ENCODE data around the gene TCF7L2. TPM values are rescaled to one million over a fixed set of nuclear protein-coding genes. Genes with fewer than 3 reads are reported as not detected.

TCF7L2 gene
- total RNA-seq, 2 donors from 2014 or later: 9.1 to 25.7 TPM

- TF ChIP-seq POLR2A (IDR thresholded peaks at IDR 0.05) (peak in 1 of 3 donors; percentile 9), CTCF (IDR thresholded peaks at IDR 0.05) (no peak)
- H3K36me3 ChIP-seq (replicated peaks in 1 of 2; ENCODE audit: insufficient read depth in 1 of 2, low read depth in 2 of 2): no peaks in the 10 kb centered on the region
- no peak overlapping the region for H3K4me3 ChIP-seq
- H3K27me3 ChIP-seq: no peaks in the 10 kb centered on the region
- peaks cover 13% of the 10 kb centered on the region for H3K4me1 ChIP-seq
- DNase-seq: peak; percentile 25 to 87 (median 50)
- intact Hi-C loops (cut with DNase I): no loop called here
- H3K9me3 ChIP-seq: no peaks in the 10 kb centered on the region
- H3K27ac ChIP-seq: peak overlapping the region in 3 of 4 donors; percentile 44 to 68 (median 52)
- ATAC-seq: peak; percentile 63
- WGBS, 2 donors: 75 to 85% methylated on average over 17 to 23 of the region's 23 CpGs
Measured at GRCh38 chr10:113073549-113074189, 123.6 kb downstream of the TCF7L2 start.

- no peak overlapping the region for H3K27ac ChIP-seq
- intact Hi-C loops (cut with DNase I): no loop called here
- H3K27me3 ChIP-seq: no peaks in the 10 kb centered on the region
- no peak for TF ChIP-seq POLR2A (IDR thresholded peaks at IDR 0.05)
- no peak for TF ChIP-seq CTCF (IDR thresholded peaks at IDR 0.05)
- 52 to 76% methylated on average over 1 of the region's 1 CpG for WGBS, 2 donors
- no peaks in the 10 kb centered on the region for H3K36me3 ChIP-seq (replicated peaks in 1 of 2; ENCODE audit: insufficient read depth in 1 of 2, low read depth in 2 of 2)
- no peak for ATAC-seq
- H3K4me1 ChIP-seq: no peaks in the 10 kb centered on the region
- DNase-seq: no peak
- H3K4me3 ChIP-seq: no peak overlapping the region
- H3K9me3 ChIP-seq: no peaks in the 10 kb centered on the region
Measured at GRCh38 chr10:113076949-113077348, 126.9 kb downstream of the TCF7L2 start.

- DNase-seq: no peak
- ATAC-seq: no peak
- Histone ChIP-seq H3K27ac (no peak overlapping the region), H3K4me3 (no peak overlapping the region), H3K27me3 (no peaks in the 10 kb centered on the region), H3K9me3 (no peaks in the 10 kb centered on the region), H3K4me1 (no peaks in the 10 kb centered on the region), H3K36me3 (replicated peaks in 1 of 2; ENCODE audit: insufficient read depth in 1 of 2, low read depth in 2 of 2) (no peaks in the 10 kb centered on the region)
- intact Hi-C loops (cut with DNase I): no loop called here
- TF ChIP-seq CTCF (IDR thresholded peaks at IDR 0.05): no peak
- TF ChIP-seq POLR2A (IDR thresholded peaks at IDR 0.05): no peak
- 90 to 100% methylated on average over 4 of the region's 4 CpGs for WGBS, 2 donors
Measured at GRCh38 chr10:113078282-113078907, 128.3 kb downstream of the TCF7L2 start.

- Histone ChIP-seq H3K27ac (no peak overlapping the region), H3K9me3 (no peaks in the 10 kb centered on the region), H3K36me3 (replicated peaks in 1 of 2; ENCODE audit: insufficient read depth in 1 of 2, low read depth in 2 of 2) (no peaks in the 10 kb centered on the region), H3K4me1 (no peaks in the 10 kb centered on the region), H3K27me3 (no peaks in the 10 kb centered on the region), H3K4me3 (no peak overlapping the region)
- no peak for DNase-seq
- intact Hi-C loops (cut with DNase I): no loop called here
- WGBS, 2 donors: 89% methylated on average over 8 of the region's 8 CpGs
- TF ChIP-seq CTCF (IDR thresholded peaks at IDR 0.05) (no peak), POLR2A (IDR thresholded peaks at IDR 0.05) (no peak)
- no peak for ATAC-seq
Measured at GRCh38 chr10:113080061-113080924, 130.2 kb downstream of the TCF7L2 start.

All from body of pancreas (tissue), 4 donors.